ENCODE results near the gene LGALS4. TPM values are rescaled to one million over a fixed set of nuclear protein-coding genes. Genes with fewer than 3 reads are reported as not detected.
"Not testable (repeated sequence)": the region's sequence is repeated elsewhere in the genome, so short reads cannot be mapped to it uniquely, and the experiment has no call there.

LGALS4 gene
- total and polyA plus RNA-seq, 10 donors, result 1.1 to 9.6 (median 3.1) TPM

DNA sequence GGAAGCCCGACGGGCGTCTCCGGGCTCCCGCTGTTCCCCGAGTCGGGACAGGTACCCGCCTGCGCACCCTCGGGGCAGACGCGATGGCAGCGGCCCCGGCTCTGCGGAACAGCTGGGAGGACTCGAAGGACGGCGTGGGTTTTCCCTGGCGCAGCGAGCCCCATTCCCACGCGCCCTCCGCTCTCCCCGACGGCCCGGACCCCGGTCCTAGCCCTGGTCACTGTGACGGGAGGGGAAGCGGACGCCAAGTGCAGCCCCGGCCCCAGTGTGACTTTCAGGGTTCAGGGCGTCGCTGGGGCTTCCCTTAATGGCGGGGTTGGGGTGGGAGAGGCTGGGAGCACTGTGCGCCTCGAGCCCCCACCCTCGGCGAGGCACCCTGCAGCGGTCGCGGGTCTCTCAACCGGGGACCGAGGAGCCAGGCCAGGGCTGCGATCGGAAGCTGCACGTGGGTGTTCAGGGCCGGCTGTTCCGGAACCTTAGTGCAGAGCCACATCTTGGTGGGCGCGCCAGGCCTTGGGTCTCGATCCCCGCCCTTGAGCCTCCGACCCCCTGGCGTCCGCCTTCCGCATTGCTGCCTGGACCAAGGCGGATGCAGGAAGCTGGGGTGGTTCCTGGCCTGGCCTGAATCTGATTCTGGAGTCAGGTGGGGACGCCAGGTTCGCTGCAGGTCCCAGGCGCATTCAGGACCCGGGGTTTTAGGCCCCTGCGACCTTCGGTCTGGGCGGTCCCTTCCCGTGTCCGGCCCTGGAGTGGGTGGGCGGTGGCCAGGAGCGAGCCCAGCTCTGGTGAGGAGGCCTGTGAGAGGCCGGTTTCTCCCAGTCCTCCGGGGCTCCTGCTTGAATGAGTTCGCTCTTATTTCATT lies 20.3 kb downstream of the LGALS4 start:
- Histone ChIP-seq H3K9me3 (no peaks in the 10 kb centered on the region), H3K4me3 (peak overlapping the region in 7 of 8 donors; percentile 13 to 67 (median 34)), H3K36me3 (no peaks in the 10 kb centered on the region), H3K27me3 (replicated peaks in 1 of 7) (peaks cover 0 to 5% (median 0%) of the 10 kb centered on the region in 7 donors), H3K27ac (peak overlapping the region in 7 of 8 donors; percentile 5 to 83 (median 70)), H3K4me1 (peaks cover 0 to 20% (median 10%) of the 10 kb centered on the region in 6 donors)
- peak; percentile 66 to 82 (median 76) for TF ChIP-seq POLR2AphosphoS5 (IDR thresholded peaks at IDR 0.05)
- TF ChIP-seq, protein P1, sequence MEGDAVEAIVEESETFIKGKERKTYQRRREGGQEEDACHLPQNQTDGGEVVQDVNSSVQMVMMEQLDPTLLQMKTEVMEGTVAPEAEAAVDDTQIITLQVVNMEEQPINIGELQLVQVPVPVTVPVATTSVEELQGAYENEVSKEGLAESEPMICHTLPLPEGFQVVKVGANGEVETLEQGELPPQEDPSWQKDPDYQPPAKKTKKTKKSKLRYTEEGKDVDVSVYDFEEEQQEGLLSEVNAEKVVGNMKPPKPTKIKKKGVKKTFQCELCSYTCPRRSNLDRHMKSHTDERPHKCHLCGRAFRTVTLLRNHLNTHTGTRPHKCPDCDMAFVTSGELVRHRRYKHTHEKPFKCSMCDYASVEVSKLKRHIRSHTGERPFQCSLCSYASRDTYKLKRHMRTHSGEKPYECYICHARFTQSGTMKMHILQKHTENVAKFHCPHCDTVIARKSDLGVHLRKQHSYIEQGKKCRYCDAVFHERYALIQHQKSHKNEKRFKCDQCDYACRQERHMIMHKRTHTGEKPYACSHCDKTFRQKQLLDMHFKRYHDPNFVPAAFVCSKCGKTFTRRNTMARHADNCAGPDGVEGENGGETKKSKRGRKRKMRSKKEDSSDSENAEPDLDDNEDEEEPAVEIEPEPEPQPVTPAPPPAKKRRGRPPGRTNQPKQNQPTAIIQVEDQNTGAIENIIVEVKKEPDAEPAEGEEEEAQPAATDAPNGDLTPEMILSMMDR (IDR thresholded peaks at IDR 0.05 in 8 of 11, conservative IDR thresholded peaks at IDR 0.05 in 3 of 11), result peak in 9 of 11 experiments; percentile 36 to 63 (median 49)
- TF ChIP-seq POLR2A (IDR thresholded peaks at IDR 0.05), result no peak
- DNase-seq, result peak; percentile 92
- WGBS, 5 donors, result 11 to 33% (median 11%) methylated on average over 18 to 65 of the region's 71 CpGs
- intact Hi-C loops (cut with DNase I; ENCODE audit: low total_unique reads), result no loop called here

DNA sequence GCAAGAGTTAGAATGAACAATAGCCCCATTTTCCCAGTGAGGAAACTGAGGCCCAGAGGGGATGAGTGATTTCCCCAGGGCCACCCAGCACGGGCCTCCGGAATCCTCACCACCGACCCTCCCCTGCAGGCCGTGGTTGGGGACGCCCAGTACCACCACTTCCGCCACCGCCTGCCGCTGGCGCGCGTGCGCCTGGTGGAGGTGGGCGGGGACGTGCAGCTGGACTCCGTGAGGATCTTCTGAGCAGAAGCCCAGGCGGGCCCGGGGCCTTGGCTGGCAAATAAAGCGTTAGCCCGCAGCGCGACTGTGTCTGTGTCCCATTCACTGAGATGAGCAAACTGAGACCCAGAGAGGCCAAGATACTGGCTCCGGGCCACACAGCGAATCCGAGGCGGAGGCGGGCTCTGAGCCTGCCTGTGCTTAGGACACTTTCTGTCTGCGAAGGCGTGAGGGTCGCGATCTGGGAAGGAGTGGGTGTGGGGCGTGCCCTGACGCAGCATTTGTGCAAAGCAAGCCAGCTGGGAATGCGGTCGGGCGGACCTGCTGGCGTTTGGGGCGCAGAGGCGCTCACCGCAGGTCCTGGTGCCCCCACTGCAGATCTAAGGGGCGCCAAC lies 21.2 kb downstream of the LGALS4 start:
- H3K36me3 ChIP-seq; H3K9me3 ChIP-seq; H3K27me3 ChIP-seq (replicated peaks in 1 of 7); DNase-seq; intact Hi-C loops (cut with DNase I; ENCODE audit: low total_unique reads): not testable (repeated sequence)
- no CpG with 5 or more reads among the region's 40 CpGs for WGBS, 5 donors
- peaks cover 0 to 20% (median 10%) of the 10 kb centered on the region in 6 donors for H3K4me1 ChIP-seq
- peak overlapping the region in 2 of 8 donors; percentile 18 to 48 for H3K4me3 ChIP-seq
- H3K27ac ChIP-seq, result peak overlapping the region in 2 of 8 donors; percentile 65 to 70

DNA sequence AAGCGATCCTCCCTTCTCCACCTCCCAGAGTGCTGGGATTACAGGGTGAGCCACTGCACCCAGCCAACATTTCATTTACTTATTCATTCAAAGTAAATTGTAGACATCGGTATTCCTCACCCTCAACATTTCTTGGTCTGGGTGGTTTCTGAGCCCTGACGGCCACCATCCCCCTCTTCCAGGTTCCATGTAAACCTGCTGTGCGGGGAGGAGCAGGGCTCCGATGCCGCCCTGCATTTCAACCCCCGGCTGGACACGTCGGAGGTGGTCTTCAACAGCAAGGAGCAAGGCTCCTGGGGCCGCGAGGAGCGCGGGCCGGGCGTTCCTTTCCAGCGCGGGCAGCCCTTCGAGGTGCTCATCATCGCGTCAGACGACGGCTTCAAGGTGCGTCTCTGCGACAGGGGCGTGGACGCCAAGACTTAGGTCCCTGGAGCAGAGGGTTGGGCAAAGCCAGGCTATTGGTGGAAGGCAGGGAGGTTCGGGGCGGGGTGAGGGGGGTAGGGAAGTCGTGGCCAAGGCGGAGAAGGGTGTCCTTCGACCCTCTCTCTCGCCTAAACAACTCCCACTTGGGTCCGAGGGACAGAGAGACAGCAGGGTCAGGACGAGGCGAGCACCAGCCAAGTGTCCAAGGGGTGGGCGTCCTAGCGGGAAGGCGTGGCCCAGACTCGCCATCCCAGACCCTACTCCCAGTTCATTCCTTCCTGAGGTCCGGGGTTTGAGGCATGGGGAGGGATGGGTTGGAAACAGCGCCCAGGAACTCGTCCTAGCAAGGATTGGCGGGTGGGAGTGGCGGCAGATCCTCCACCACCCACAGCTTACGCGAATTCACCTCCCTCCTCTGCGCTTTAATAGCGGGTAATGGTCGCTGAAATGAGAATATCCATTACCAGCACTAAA lies 22.0 kb downstream of the LGALS4 start:
- H3K36me3 ChIP-seq; intact Hi-C loops (cut with DNase I; ENCODE audit: low total_unique reads); H3K27me3 ChIP-seq (replicated peaks in 1 of 7); DNase-seq; H3K9me3 ChIP-seq: not testable (repeated sequence)
- H3K4me1 ChIP-seq, result peaks cover 0 to 20% (median 10%) of the 10 kb centered on the region in 6 donors
- H3K27ac ChIP-seq, result peak overlapping the region in 2 of 8 donors; percentile 65 to 70
- peak overlapping the region in 2 of 8 donors; percentile 18 to 48 for H3K4me3 ChIP-seq
- WGBS, 5 donors, result 83 to 100% (median 86%) methylated on average over 2 to 18 of the region's 49 CpGs

DNA sequence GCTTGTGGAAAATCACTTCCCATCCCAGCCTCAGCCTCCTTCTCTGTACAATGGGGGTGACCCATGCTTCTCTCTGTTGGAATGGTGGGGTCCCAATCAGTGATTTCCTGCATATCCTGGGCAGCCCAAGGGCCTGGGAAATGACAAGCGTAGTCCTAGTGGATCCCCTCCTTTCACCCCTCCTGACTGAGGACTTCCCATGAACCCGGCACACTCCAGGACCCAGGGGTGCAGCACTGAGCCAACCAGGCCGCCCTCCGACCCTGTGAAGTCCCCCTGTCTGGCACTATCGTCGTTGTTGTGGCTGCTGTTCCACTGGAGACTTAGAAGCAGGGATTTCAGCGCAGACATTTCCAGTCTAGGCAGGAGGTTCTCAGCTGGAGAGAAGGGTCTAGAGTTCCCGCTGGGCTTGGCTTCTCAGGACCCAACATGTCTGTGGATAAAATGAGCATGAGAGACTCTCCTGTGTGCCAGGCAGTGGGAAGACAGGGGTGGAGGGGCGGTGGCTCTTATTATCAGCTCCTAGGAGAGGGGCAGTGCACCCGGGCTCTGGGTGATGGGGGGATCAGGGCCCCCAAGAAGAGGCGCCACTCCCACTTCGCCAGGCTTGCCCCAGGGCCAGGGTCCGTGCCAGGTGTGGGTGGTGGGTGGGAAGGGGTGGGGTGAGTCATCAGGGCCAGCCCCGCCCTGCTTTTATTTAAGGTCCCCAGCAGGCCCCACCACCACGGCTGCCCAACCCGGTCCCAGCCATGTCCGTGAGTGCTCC lies 24.1 kb downstream of the LGALS4 start, which contains the start of gene LGALS7B:
LGALS7B (plus strand) TSS at position 723 of the 766 bp plus-strand sequence; CDS start at position 750, 27 bp downstream.
- no peak for DNase-seq
- Histone ChIP-seq H3K27me3 (replicated peaks in 1 of 7) (peaks cover 0 to 5% (median 0%) of the 10 kb centered on the region in 7 donors), H3K9me3 (no peaks in the 10 kb centered on the region), H3K27ac (peak within 1 kb of the TSS in 1 of 8 donors; percentile 24), H3K36me3 (no peaks in the 10 kb centered on the region), H3K4me1 (peaks cover 0 to 15% (median 10%) of the 10 kb centered on the region in 6 donors), H3K4me3 (no peak within 1 kb of the TSS)
- intact Hi-C loops (cut with DNase I; ENCODE audit: low total_unique reads), result no loop called here
- WGBS, 5 donors, result 83 to 92% (median 87%) methylated on average over 8 to 13 of the region's 17 CpGs
- TF ChIP-seq POLR2A (IDR thresholded peaks at IDR 0.05) (no peak), POLR2AphosphoS5 (IDR thresholded peaks at IDR 0.05) (no peak)
- TF ChIP-seq, protein P1 (IDR thresholded peaks at IDR 0.05 in 8 of 11, conservative IDR thresholded peaks at IDR 0.05 in 3 of 11), result no peak

Measured in spleen (tissue), 11 donors.